Stimulated activated CD4-positive, alpha-beta T cell treated with anti-CD3 and anti-CD28 coated beads, Interleukin-12 subunit alpha, Interleukin-12 subunit beta, amount 100 ng/mL, for 48 hours (primary cell): Measurements from ENCODE around the gene CCZ1B.
"Not testable (repeated sequence)": the region's sequence is repeated elsewhere in the genome, so short reads cannot be mapped to it uniquely, and the experiment has no call there.

Experiments used
- DNase-seq, 3 donors: peaks; one replicate each; pipeline ENCODE4 v3.0.0-alpha.2; 2020; ENCODE audit warnings: low read depth in 2 of 3, low spot score in 1 of 3

CCZ1B gene

DNA sequence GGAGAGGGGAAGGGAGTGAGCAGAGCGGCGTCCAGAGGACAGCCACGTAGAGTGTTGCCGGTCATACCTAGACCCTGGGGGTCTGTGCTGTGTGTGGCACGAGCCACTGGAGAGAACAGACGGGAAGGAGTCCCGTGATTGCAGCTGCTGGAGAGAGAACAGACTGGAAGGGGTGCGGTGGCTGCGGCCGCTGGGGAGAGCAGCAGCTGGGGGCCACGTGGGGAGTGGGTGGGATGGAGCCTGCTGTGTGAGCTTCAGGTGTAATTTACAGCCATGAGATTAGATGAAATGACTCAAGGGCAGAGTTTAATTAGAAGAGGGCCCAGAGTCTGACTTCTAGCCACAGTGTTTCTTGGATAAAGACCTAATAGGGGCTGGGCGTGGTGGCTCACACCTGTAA, 76.7 kb downstream of the CCZ1B start:
- DNase-seq = not testable (repeated sequence)
